Endothelial cell of umbilical vein (primary cell): ENCODE measurements around the gene SFMBT1. TPM values are rescaled to one million over a fixed set of nuclear protein-coding genes. Genes with fewer than 3 reads are reported as not detected.

ENCODE experiments used
- BruUV-seq: library from RNA; stranded (reverse); fragments of 400-500 nt; replicated peaks from 2 replicates; lab custom pipeline; 2021; lab: Mats Ljungman, UMichigan
- CTCF ChIA-PET: fragments of 300-600, 350-600 bp; sonication (Branson Sonifier 250); formaldehyde crosslinking; loops from one replicate; lab custom pipeline; 2021; ENCODE audit warnings: antibody characterized with exemption, inconsistent platforms; lab: Charles Lee
- POLR2A ChIA-PET: fragments of 300-600, 350-600 bp; sonication (Branson Sonifier 250); formaldehyde crosslinking; loops from one replicate; lab custom pipeline; 2021; ENCODE audit warnings: antibody characterized with exemption, inconsistent platforms; lab: Charles Lee
- DNase-seq: peaks from one replicate; pipeline ENCODE4 v3.0.0-alpha.2; 2011; ENCODE audit warnings: low read depth, low spot score
- FAIRE-seq: peaks from 2 replicates; lab custom pipeline; 2011; peaks lifted over from hg19 to GRCh38; lab: Jason Lieb, UNC
- H2AFZ ChIP-seq: 2 replicates; pipeline ENCODE4 v1.6.0; 2012; ENCODE audit warnings: low read depth, low read length, control low read depth, inconsistent platforms
- H3K27ac ChIP-seq: 2 replicates; pipeline ENCODE4 v1.5.1; 2011; ENCODE audit warnings: low read depth, mild to moderate bottlenecking, control low read depth, low read length, moderate library complexity; ENCODE audit not compliant: insufficient read depth
- H3K27me3 ChIP-seq, 2 experiments: 2 replicates each; pipeline versions ENCODE4 v1.6.0 to v1.6.1; 2011; ENCODE audit warnings: low read length in 2 of 2, mixed read lengths in 1 of 2; ENCODE audit not compliant: control insufficient read depth in 2 of 2, insufficient read depth in 2 of 2
- H3K36me3 ChIP-seq, 2 experiments: 2 replicates in 1 of 2; 3 replicates in 1 of 2; pipeline ENCODE4 v1.5.1; 2011; ENCODE audit warnings: low read length in 2 of 2, mild to moderate bottlenecking in 1 of 2, moderate library complexity in 1 of 2; ENCODE audit not compliant: control insufficient read depth in 2 of 2, insufficient read depth in 2 of 2; ENCODE audit errors: extremely low read depth in 1 of 2
- H3K4me1 ChIP-seq: 3 replicates; pipeline ENCODE4 v1.5.1; 2011; ENCODE audit warnings: mild to moderate bottlenecking, low read length; ENCODE audit not compliant: control insufficient read depth, insufficient read depth; ENCODE audit errors: extremely low read depth
- H3K4me2 ChIP-seq: 2 replicates; pipeline ENCODE4 v1.6.1; 2011; ENCODE audit warnings: low read length, control low read depth, mixed read lengths; ENCODE audit not compliant: insufficient read depth
- H3K4me3 ChIP-seq, 3 experiments: fragments of 200-600 bp in 1 of 3; sonication (generic), shearing (Covaris generic) in 1 of 3; replicated peaks in 1 of 3; 2 replicates each; pipeline ENCODE4 v1.5.1; 2011 to 2016; ENCODE audit warnings: control low read depth in 3 of 3, low read length in 3 of 3, mild to moderate bottlenecking in 2 of 3, inconsistent platforms in 1 of 3, low read depth in 1 of 3, moderate library complexity in 1 of 3; ENCODE audit not compliant: insufficient read depth in 1 of 3
- H3K79me2 ChIP-seq: 2 replicates; pipeline ENCODE4 v1.6.0; 2012; ENCODE audit warnings: low read length, inconsistent platforms; ENCODE audit not compliant: control insufficient read depth, insufficient read depth
- H3K9ac ChIP-seq: replicated peaks from 2 replicates; pipeline ENCODE3; 2011; ENCODE audit warnings: low read length, control low read depth; ENCODE audit not compliant: insufficient read depth; ENCODE audit errors: extremely low read depth
- H3K9me1 ChIP-seq: replicated peaks from 3 replicates; pipeline ENCODE4 v1.6.0; 2011; ENCODE audit warnings: mild to moderate bottlenecking, low read length; ENCODE audit not compliant: control insufficient read depth, insufficient read depth; ENCODE audit errors: extremely low read depth
- H3K9me3 ChIP-seq: replicated peaks from 2 replicates; pipeline ENCODE4 v1.5.1; 2012; ENCODE audit warnings: low read length, inconsistent platforms; ENCODE audit not compliant: control insufficient read depth, insufficient read depth
- H4K20me1 ChIP-seq: replicated peaks from 2 replicates; pipeline ENCODE3; 2011; ENCODE audit warnings: mild to moderate bottlenecking, low read length; ENCODE audit not compliant: control insufficient read depth, insufficient read depth; ENCODE audit errors: extremely low read depth
- EZH2 ChIP-seq: IDR thresholded peaks from 2 replicates; pipeline ENCODE4 v1.6.1; 2012; ENCODE audit warnings: borderline replicate concordance, low read depth, mild to moderate bottlenecking, moderate library complexity, low read length, inconsistent platforms; ENCODE audit not compliant: severe bottlenecking
- FOS ChIP-seq: IDR thresholded peaks from 2 replicates; pipeline ENCODE4 v1.6.1; 2011; ENCODE audit warnings: mild to moderate bottlenecking, low read length, moderate library complexity, borderline replicate concordance; ENCODE audit not compliant: insufficient read depth
- GATA2 ChIP-seq: IDR thresholded peaks from 2 replicates; pipeline ENCODE4 v1.7.0; 2011; ENCODE audit warnings: low read depth, mild to moderate bottlenecking, moderate library complexity, mixed read lengths, low read length; ENCODE audit not compliant: insufficient read length, insufficient read depth
- JUN ChIP-seq: IDR thresholded peaks from 2 replicates; pipeline ENCODE4 v1.6.1; 2011; ENCODE audit warnings: borderline replicate concordance, low read depth; ENCODE audit not compliant: insufficient read length, insufficient read depth
- MYC ChIP-seq: IDR thresholded peaks from one replicate; pipeline ENCODE4 v1.6.1; 2011; ENCODE audit warnings: mild to moderate bottlenecking, low read depth, low read length
- POLR2A ChIP-seq: IDR thresholded peaks from 2 replicates; pipeline ENCODE4 v1.6.1; 2012; ENCODE audit warnings: low read depth, mild to moderate bottlenecking, control low read depth, low read length
- POLR2AphosphoS5 ChIP-seq: IDR thresholded peaks from 2 replicates; pipeline ENCODE4 v1.6.1; 2012; ENCODE audit warnings: low read depth, mild to moderate bottlenecking, control low read depth, low read length, moderate library complexity; ENCODE audit not compliant: insufficient read depth
- dilution Hi-C: fragments of 300-500 bp; cut with MboI; formaldehyde crosslinking; loops from one replicate; pipeline ENCODE4 v1.15.0; 2019; ENCODE audit warnings: low sequenced_read_pairs; ENCODE audit not compliant: extremely low pct_ligation_motif_present
- intact Hi-C: fragments of 100-400 bp; cut with micrococcal nuclease; formaldehyde crosslinking; loops from one replicate; pipeline ENCODE4 v1.10.0; 2022
- polyA plus RNA-seq, 4 experiments: library from polyadenylated mRNA; depleted of rRNA in 3 of 4; stranded (reverse) in 3 of 4; unstranded in 1 of 4; fragments of >200 nt; gene quantifications; 2 replicates each; pipeline versions ENCODE4 v1.2.1 to v1.2.3, GENCODE V29; 2011 to 2012; ENCODE audit warnings: missing spikeins in 1 of 4
- total RNA-seq: library from RNA; stranded (reverse); gene quantifications from 2 replicates; pipeline ENCODE4 v1.2.3, GENCODE V29; 2021
- TF ChIP-seq, protein P1 (sequence below), 2 donors: IDR thresholded peaks; 1 replicate in 1 of 2; 2 replicates in 1 of 2; pipeline ENCODE4 v1.5.1; 2011; ENCODE audit warnings: low read length in 2 of 2, mild to moderate bottlenecking in 2 of 2, moderate library complexity in 2 of 2, control low read depth in 1 of 2, inconsistent platforms in 1 of 2, low read depth in 1 of 2; ENCODE audit not compliant: insufficient read depth in 1 of 2; ENCODE audit errors: extremely low read depth in 1 of 2

SFMBT1 gene
- total and polyA plus RNA-seq, 2 donors (not counting 3 experiments of a cell fraction or from before 2014, with no cell fraction given): 1.8 to 6.0 TPM

GRCh38 chr3:52860424-52860768 is 185.5 kb downstream of the SFMBT1 start:
- POLR2A ChIA-PET: no interaction called here
- Histone ChIP-seq H4K20me1 (no peaks in the 10 kb centered on the region), H3K27ac (no peak overlapping the region), H3K27me3 (no peaks in the 10 kb centered on the region), H3K36me3 (no peaks in the 10 kb centered on the region), H3K9me1 (no peaks in the 10 kb centered on the region), H3K4me2 (no peak overlapping the region), H3K9ac (no peak overlapping the region), H3K4me3 (no peak overlapping the region), H3K4me1 (no peaks in the 10 kb centered on the region), H2AFZ (no peak overlapping the region), H3K9me3 (no peaks in the 10 kb centered on the region), H3K79me2 (no peaks in the 10 kb centered on the region)
- TF ChIP-seq POLR2AphosphoS5 (no peak), JUN (no peak), POLR2A (no peak), FOS (no peak), EZH2 (no peak), MYC (no peak), GATA2 (no peak)
- TF ChIP-seq, protein P1, sequence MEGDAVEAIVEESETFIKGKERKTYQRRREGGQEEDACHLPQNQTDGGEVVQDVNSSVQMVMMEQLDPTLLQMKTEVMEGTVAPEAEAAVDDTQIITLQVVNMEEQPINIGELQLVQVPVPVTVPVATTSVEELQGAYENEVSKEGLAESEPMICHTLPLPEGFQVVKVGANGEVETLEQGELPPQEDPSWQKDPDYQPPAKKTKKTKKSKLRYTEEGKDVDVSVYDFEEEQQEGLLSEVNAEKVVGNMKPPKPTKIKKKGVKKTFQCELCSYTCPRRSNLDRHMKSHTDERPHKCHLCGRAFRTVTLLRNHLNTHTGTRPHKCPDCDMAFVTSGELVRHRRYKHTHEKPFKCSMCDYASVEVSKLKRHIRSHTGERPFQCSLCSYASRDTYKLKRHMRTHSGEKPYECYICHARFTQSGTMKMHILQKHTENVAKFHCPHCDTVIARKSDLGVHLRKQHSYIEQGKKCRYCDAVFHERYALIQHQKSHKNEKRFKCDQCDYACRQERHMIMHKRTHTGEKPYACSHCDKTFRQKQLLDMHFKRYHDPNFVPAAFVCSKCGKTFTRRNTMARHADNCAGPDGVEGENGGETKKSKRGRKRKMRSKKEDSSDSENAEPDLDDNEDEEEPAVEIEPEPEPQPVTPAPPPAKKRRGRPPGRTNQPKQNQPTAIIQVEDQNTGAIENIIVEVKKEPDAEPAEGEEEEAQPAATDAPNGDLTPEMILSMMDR (IDR thresholded peaks at IDR 0.05; ENCODE audit: extremely low read depth in 1 of 2, insufficient read depth in 1 of 2, low read depth in 1 of 2, low read length in 2 of 2): no peak
- no peak for FAIRE-seq
- CTCF ChIA-PET: interaction anchor here (1.0 to 1.7 kb wide), 2 partner anchors 10 to 254 kb away, joined by 3 to 7 read pairs; no protein-coding TSS in a partner anchor
- DNase-seq: no peak
- dilution Hi-C loops: no loop called here
- no TSS peak for BruUV-seq
- intact Hi-C loops: no loop called here
